Middle frontal gyrus (tissue), 1 donor: ENCODE measurements around the gene SGCA.

Experiments used
- DNase-seq: peaks from one replicate; pipeline ENCODE4 v3.0.0-alpha.2; 2015; ENCODE audit warnings: low spot score; ENCODE audit errors: extremely low spot score

SGCA gene

GRCh38 chr17:50166518-50167181 is 845 bp downstream of the SGCA start:
- no peak for DNase-seq

GRCh38 chr17:50167371-50167770 is 1.6 kb downstream of the SGCA start:
- no peak for DNase-seq

- no peak for DNase-seq
These were observed 2.5 kb downstream of the SGCA start for GRCh38 chr17:50168319-50168718.

GRCh38 chr17:50169121-50169764 is 3.4 kb downstream of the SGCA start:
- DNase-seq = no peak

- DNase-seq = no peak
These were observed 4.2 kb downstream of the SGCA start for GRCh38 chr17:50169881-50170459.

- DNase-seq = no peak
These were observed 5.0 kb downstream of the SGCA start for GRCh38 chr17:50170662-50171370.

GRCh38 chr17:50171371-50172071 is 5.7 kb downstream of the SGCA start:
- DNase-seq = no peak

GRCh38 chr17:50172130-50172529 is 6.3 kb downstream of the SGCA start:
- no peak for DNase-seq

GRCh38 chr17:50172936-50173334 is 7.1 kb downstream of the SGCA start:
- DNase-seq = no peak

GRCh38 chr17:50173335-50173941 is 7.6 kb downstream of the SGCA start:
- DNase-seq = no peak

GRCh38 chr17:50174444-50174843 is 8.6 kb downstream of the SGCA start:
- DNase-seq = no peak

GRCh38 chr17:50175035-50175807 is 9.4 kb downstream of the SGCA start:
- no peak for DNase-seq

- no peak for DNase-seq
These were observed 11.0 kb downstream of the SGCA start for GRCh38 chr17:50176559-50177357.

GRCh38 chr17:50177476-50177875 is 11.7 kb downstream of the SGCA start:
- no peak for DNase-seq

GRCh38 chr17:50177983-50178834 is 12.4 kb downstream of the SGCA start:
- DNase-seq = no peak

GRCh38 chr17:50180111-50180510 is 14.3 kb downstream of the SGCA start:
- no peak for DNase-seq

GRCh38 chr17:50180620-50181019 is 14.8 kb downstream of the SGCA start:
- DNase-seq = no peak

- no peak for DNase-seq
These were observed 15.3 kb downstream of the SGCA start for GRCh38 chr17:50181144-50181543.
